Measurements from ENCODE around the gene CBFA2T3.

CBFA2T3 gene

DNA sequence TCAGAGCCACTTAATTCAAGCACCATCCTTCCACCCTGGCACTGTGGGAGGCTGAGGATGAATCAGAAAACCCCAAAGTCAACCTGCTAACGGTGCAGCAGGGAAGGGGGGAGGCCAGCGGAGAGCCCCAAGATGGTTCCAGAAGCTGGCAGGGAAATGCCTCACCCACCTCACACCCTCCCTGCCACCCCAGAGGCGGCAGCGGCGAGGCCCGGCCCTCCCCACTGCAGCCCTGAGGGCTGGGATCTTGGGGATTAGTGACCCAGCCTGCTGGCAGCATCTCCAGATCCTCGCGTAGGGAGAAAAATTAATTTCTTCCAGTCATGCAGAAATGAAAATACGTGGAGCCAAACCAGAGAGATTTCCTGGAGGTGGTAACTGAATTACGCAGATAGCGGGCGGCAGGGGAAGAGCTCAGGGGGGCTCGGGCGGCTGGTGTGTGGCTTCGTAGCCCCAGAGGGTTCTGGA is 38.2 kb downstream of the CBFA2T3 start:
- Histone ChIP-seq H3K36me3 (ENCODE audit: control insufficient read depth in 2 of 2, insufficient read depth in 2 of 2, low read length in 2 of 2) (no peaks in the 10 kb centered on the region), H3K27me3 (ENCODE audit: control insufficient read depth in 2 of 2, insufficient read depth in 2 of 2, low read length in 2 of 2) (peaks cover 7 to 23% of the 10 kb centered on the region in 2 donors), H3K4me1 (ENCODE audit: control insufficient read depth in 2 of 2, insufficient read depth in 2 of 2, low read length in 2 of 2) (peaks cover 29 to 45% of the 10 kb centered on the region in 2 donors), H3K27ac (ENCODE audit: low read depth in 2 of 2, low read length in 2 of 2) (peak overlapping the region in 1 of 2 donors; percentile 48), H3K9ac (ENCODE audit: low read depth in 1 of 2, low read length in 2 of 2) (no peak overlapping the region), H3K9me3 (ENCODE audit: control insufficient read depth in 2 of 2, low read length in 2 of 2) (no peaks in the 10 kb centered on the region), H3K4me3 (ENCODE audit: low read length in 2 of 2) (peak overlapping the region; percentile 54 to 61)

- Histone ChIP-seq H3K4me3 (ENCODE audit: low read length in 2 of 2) (peak overlapping the region in 1 of 2 donors; percentile 10), H3K9me3 (ENCODE audit: control insufficient read depth in 2 of 2, low read length in 2 of 2) (no peaks in the 10 kb centered on the region), H3K27me3 (ENCODE audit: control insufficient read depth in 2 of 2, insufficient read depth in 2 of 2, low read length in 2 of 2) (peaks cover 7 to 23% of the 10 kb centered on the region in 2 donors), H3K9ac (ENCODE audit: low read depth in 1 of 2, low read length in 2 of 2) (no peak overlapping the region), H3K36me3 (ENCODE audit: control insufficient read depth in 2 of 2, insufficient read depth in 2 of 2, low read length in 2 of 2) (no peaks in the 10 kb centered on the region), H3K27ac (ENCODE audit: low read depth in 2 of 2, low read length in 2 of 2) (no peak overlapping the region), H3K4me1 (ENCODE audit: control insufficient read depth in 2 of 2, insufficient read depth in 2 of 2, low read length in 2 of 2) (peaks cover 29 to 45% of the 10 kb centered on the region in 2 donors)
Measured at GRCh38 chr16:88938119-88938776, 38.8 kb downstream of the CBFA2T3 start.

DNA sequence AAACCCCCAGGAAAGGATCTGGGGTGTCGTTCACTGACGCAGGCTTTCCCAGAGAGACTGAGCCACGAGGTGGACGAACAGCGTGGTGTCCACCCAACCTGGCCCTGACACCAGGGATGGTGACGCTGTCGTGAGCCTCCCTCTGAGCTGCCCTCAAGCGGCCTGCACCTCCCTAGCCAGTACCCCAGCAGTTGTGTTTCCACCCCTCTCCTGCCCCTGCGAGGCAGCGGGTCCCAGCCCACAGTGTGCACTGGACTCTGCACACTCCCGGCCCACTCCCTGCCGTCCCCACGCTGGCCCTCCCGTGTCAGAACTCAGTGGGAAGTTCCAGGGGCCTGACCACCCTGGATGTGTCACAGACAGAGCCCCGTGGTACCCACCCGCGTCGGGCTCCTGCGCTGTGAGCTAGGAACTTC is 39.8 kb downstream of the CBFA2T3 start:
- no peak overlapping the region for H3K9ac ChIP-seq (ENCODE audit: low read depth in 1 of 2, low read length in 2 of 2)
- H3K27ac ChIP-seq (ENCODE audit: low read depth in 2 of 2, low read length in 2 of 2) = peak overlapping the region; percentile 81 to 83
- no peaks in the 10 kb centered on the region for H3K36me3 ChIP-seq (ENCODE audit: control insufficient read depth in 2 of 2, insufficient read depth in 2 of 2, low read length in 2 of 2)
- no peak overlapping the region for H3K4me3 ChIP-seq (ENCODE audit: low read length in 2 of 2)
- peaks cover 29 to 45% of the 10 kb centered on the region in 2 donors for H3K4me1 ChIP-seq (ENCODE audit: control insufficient read depth in 2 of 2, insufficient read depth in 2 of 2, low read length in 2 of 2)
- H3K27me3 ChIP-seq (ENCODE audit: control insufficient read depth in 2 of 2, insufficient read depth in 2 of 2, low read length in 2 of 2) = peaks cover 7 to 18% of the 10 kb centered on the region in 2 donors
- H3K9me3 ChIP-seq (ENCODE audit: control insufficient read depth in 2 of 2, low read length in 2 of 2) = no peaks in the 10 kb centered on the region

GRCh38 chr16:88936556-88937205 is 40.3 kb downstream of the CBFA2T3 start:
- H3K4me3 ChIP-seq (ENCODE audit: low read length in 2 of 2) = peak overlapping the region in 1 of 2 donors; percentile 41
- H3K9me3 ChIP-seq (ENCODE audit: control insufficient read depth in 2 of 2, low read length in 2 of 2) = no peaks in the 10 kb centered on the region
- H3K4me1 ChIP-seq (ENCODE audit: control insufficient read depth in 2 of 2, insufficient read depth in 2 of 2, low read length in 2 of 2) = peaks cover 25 to 42% of the 10 kb centered on the region in 2 donors
- H3K27ac ChIP-seq (ENCODE audit: low read depth in 2 of 2, low read length in 2 of 2) = peak overlapping the region; percentile 81 to 83
- H3K9ac ChIP-seq (ENCODE audit: low read depth in 1 of 2, low read length in 2 of 2) = peak overlapping the region; percentile 1 to 41
- H3K36me3 ChIP-seq (ENCODE audit: control insufficient read depth in 2 of 2, insufficient read depth in 2 of 2, low read length in 2 of 2) = no peaks in the 10 kb centered on the region
- H3K27me3 ChIP-seq (ENCODE audit: control insufficient read depth in 2 of 2, insufficient read depth in 2 of 2, low read length in 2 of 2) = peaks cover 7 to 17% of the 10 kb centered on the region in 2 donors

GRCh38 chr16:88936008-88936555 is 40.9 kb downstream of the CBFA2T3 start:
- Histone ChIP-seq H3K36me3 (ENCODE audit: control insufficient read depth in 2 of 2, insufficient read depth in 2 of 2, low read length in 2 of 2) (no peaks in the 10 kb centered on the region), H3K4me1 (ENCODE audit: control insufficient read depth in 2 of 2, insufficient read depth in 2 of 2, low read length in 2 of 2) (peaks cover 25 to 42% of the 10 kb centered on the region in 2 donors), H3K27ac (ENCODE audit: low read depth in 2 of 2, low read length in 2 of 2) (peak overlapping the region; percentile 81 to 83), H3K4me3 (ENCODE audit: low read length in 2 of 2) (no peak overlapping the region), H3K9ac (ENCODE audit: low read depth in 1 of 2, low read length in 2 of 2) (peak overlapping the region in 1 of 2 donors; percentile 39), H3K27me3 (ENCODE audit: control insufficient read depth in 2 of 2, insufficient read depth in 2 of 2, low read length in 2 of 2) (peaks cover 7 to 17% of the 10 kb centered on the region in 2 donors), H3K9me3 (ENCODE audit: control insufficient read depth in 2 of 2, low read length in 2 of 2) (no peaks in the 10 kb centered on the region)

GRCh38 chr16:88934066-88934667 is 42.8 kb downstream of the CBFA2T3 start:
- Histone ChIP-seq H3K27me3 (ENCODE audit: control insufficient read depth in 2 of 2, insufficient read depth in 2 of 2, low read length in 2 of 2) (peaks cover 4 to 7% of the 10 kb centered on the region in 2 donors), H3K9me3 (ENCODE audit: control insufficient read depth in 2 of 2, low read length in 2 of 2) (no peaks in the 10 kb centered on the region), H3K27ac (ENCODE audit: low read depth in 2 of 2, low read length in 2 of 2) (no peak overlapping the region), H3K9ac (ENCODE audit: low read depth in 1 of 2, low read length in 2 of 2) (no peak overlapping the region), H3K36me3 (ENCODE audit: control insufficient read depth in 2 of 2, insufficient read depth in 2 of 2, low read length in 2 of 2) (no peaks in the 10 kb centered on the region), H3K4me3 (ENCODE audit: low read length in 2 of 2) (no peak overlapping the region), H3K4me1 (ENCODE audit: control insufficient read depth in 2 of 2, insufficient read depth in 2 of 2, low read length in 2 of 2) (peaks cover 22 to 34% of the 10 kb centered on the region in 2 donors)

DNA sequence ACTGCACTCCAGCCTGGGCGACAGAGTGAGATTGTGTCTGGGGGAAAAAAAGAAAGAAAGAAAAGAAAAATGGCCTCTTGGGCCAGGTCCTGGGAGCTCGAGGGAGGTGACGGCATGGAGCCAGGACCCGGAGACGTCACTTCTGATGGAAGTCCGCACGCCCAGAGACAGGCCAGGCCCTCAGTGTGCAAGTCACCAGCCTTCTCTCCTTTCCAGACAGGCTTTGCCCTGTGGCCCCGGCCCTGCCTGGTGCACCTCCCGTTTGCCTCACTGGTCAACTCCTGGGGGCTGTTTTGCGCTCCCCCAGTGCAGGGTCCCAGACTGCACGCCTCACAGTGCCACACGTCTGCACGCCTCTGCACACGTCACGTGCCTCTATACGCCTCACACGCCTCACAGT is 44.1 kb downstream of the CBFA2T3 start:
- Histone ChIP-seq H3K27ac (ENCODE audit: low read depth in 2 of 2, low read length in 2 of 2) (no peak overlapping the region), H3K9me3 (ENCODE audit: control insufficient read depth in 2 of 2, low read length in 2 of 2) (no peaks in the 10 kb centered on the region), H3K27me3 (ENCODE audit: control insufficient read depth in 2 of 2, insufficient read depth in 2 of 2, low read length in 2 of 2) (peaks cover 3 to 6% of the 10 kb centered on the region in 2 donors), H3K4me3 (ENCODE audit: low read length in 2 of 2) (no peak overlapping the region), H3K4me1 (ENCODE audit: control insufficient read depth in 2 of 2, insufficient read depth in 2 of 2, low read length in 2 of 2) (peaks cover 13 to 25% of the 10 kb centered on the region in 2 donors), H3K36me3 (ENCODE audit: control insufficient read depth in 2 of 2, insufficient read depth in 2 of 2, low read length in 2 of 2) (no peaks in the 10 kb centered on the region), H3K9ac (ENCODE audit: low read depth in 1 of 2, low read length in 2 of 2) (no peak overlapping the region)

DNA sequence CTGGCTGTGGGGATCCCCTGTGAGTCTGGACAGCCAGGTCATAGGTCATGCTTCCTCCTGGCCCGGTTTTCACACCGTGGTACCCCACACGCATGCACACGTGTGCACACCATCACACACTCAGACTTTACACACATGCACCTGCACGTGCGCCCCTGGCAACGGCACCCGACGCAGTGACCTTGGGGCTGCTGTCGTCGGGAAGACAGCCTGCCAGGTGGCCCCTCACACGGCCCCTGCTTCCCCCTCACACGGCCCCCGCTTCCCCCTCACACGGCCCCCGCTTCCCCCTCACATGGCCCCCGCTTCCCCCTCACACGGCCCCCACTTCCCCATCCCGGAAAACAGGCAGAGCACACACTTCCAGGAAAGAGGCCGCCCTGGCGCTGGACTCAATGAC is 45.1 kb downstream of the CBFA2T3 start:
- Histone ChIP-seq H3K27ac (ENCODE audit: low read depth in 2 of 2, low read length in 2 of 2) (no peak overlapping the region), H3K9me3 (ENCODE audit: control insufficient read depth in 2 of 2, low read length in 2 of 2) (no peaks in the 10 kb centered on the region), H3K27me3 (ENCODE audit: control insufficient read depth in 2 of 2, insufficient read depth in 2 of 2, low read length in 2 of 2) (peaks cover 3 to 6% of the 10 kb centered on the region in 2 donors)

GRCh38 chr16:88931373-88931900 is 45.6 kb downstream of the CBFA2T3 start:
- peaks cover 9 to 11% of the 10 kb centered on the region in 2 donors for H3K4me1 ChIP-seq (ENCODE audit: control insufficient read depth in 2 of 2, insufficient read depth in 2 of 2, low read length in 2 of 2)
- H3K27me3 ChIP-seq (ENCODE audit: control insufficient read depth in 2 of 2, insufficient read depth in 2 of 2, low read length in 2 of 2) = peaks cover 0 to 6% of the 10 kb centered on the region in 2 donors
- H3K27ac ChIP-seq (ENCODE audit: low read depth in 2 of 2, low read length in 2 of 2) = no peak overlapping the region
- no peaks in the 10 kb centered on the region for H3K9me3 ChIP-seq (ENCODE audit: control insufficient read depth in 2 of 2, low read length in 2 of 2)
- H3K9ac ChIP-seq (ENCODE audit: low read depth in 1 of 2, low read length in 2 of 2) = no peak overlapping the region
- H3K4me3 ChIP-seq (ENCODE audit: low read length in 2 of 2) = no peak overlapping the region
- H3K36me3 ChIP-seq (ENCODE audit: control insufficient read depth in 2 of 2, insufficient read depth in 2 of 2, low read length in 2 of 2) = no peaks in the 10 kb centered on the region

More for the DNA sequence above, 45.1 kb downstream of the CBFA2T3 start:
- Histone ChIP-seq H3K4me1 (ENCODE audit: control insufficient read depth in 2 of 2, insufficient read depth in 2 of 2, low read length in 2 of 2) (peaks cover 9 to 16% of the 10 kb centered on the region in 2 donors), H3K4me3 (ENCODE audit: low read length in 2 of 2) (no peak overlapping the region), H3K36me3 (ENCODE audit: control insufficient read depth in 2 of 2, insufficient read depth in 2 of 2, low read length in 2 of 2) (no peaks in the 10 kb centered on the region), H3K9ac (ENCODE audit: low read depth in 1 of 2, low read length in 2 of 2) (no peak overlapping the region)

All from mucosa of rectum (tissue), 2 donors.